IMR-90 (cell line): ENCODE data around the gene CTF1. TPM values are rescaled to one million over a fixed set of nuclear protein-coding genes. Genes with fewer than 3 reads are reported as not detected.
A peak's percentile ranks its signal among the peaks of the same experiment; 100 is the strongest.

ENCODE experiments used
- ATAC-seq: fragments of 200-7000 bp; cut with Tn5 transposase; 2 replicates; pipeline ENCODE4 v1.9.1; 2020; ENCODE audit warnings: low read depth, mild to moderate bottlenecking, moderate library complexity
- BruUV-seq: library from RNA; stranded (reverse); fragments of 400-500 nt; replicated peaks from 2 replicates; lab custom pipeline; 2021; lab: Mats Ljungman, UMichigan
- CTCF ChIA-PET: fragments of 300-600 bp; formaldehyde crosslinking; extraction: SDS; loops from one replicate; lab custom pipeline; 2021; ENCODE audit warnings: antibody characterized with exemption; lab: Yijun Ruan, JAX
- POLR2A ChIA-PET: fragments of 300-600 bp; sonication (Branson Sonifier 250); formaldehyde crosslinking; loops from one replicate; lab custom pipeline; 2022; ENCODE audit warnings: antibody characterized with exemption; ENCODE audit not compliant: unreplicated experiment; lab: Charles Lee
- DNase-seq: peaks from one replicate; pipeline ENCODE4 v3.0.0; 2013
- H2AFZ ChIP-seq: replicated peaks from 2 replicates; pipeline ENCODE3; 2013; ENCODE audit warnings: low read length, mild to moderate bottlenecking; ENCODE audit not compliant: poor library complexity
- H2AK5ac ChIP-seq: 2 replicates; pipeline ENCODE4 v1.6.1; 2013; ENCODE audit warnings: low read depth, low read length, inconsistent platforms
- H2AK9ac ChIP-seq: replicated peaks from 2 replicates; pipeline ENCODE3; 2013; ENCODE audit warnings: mild to moderate bottlenecking, low read depth, low read length, moderate library complexity; ENCODE audit not compliant: poor library complexity
- H2BK120ac ChIP-seq: 2 replicates; pipeline ENCODE4 v1.6.1; 2013; ENCODE audit warnings: low read depth, low read length, inconsistent platforms
- H2BK15ac ChIP-seq: 3 replicates; pipeline ENCODE4 v1.6.1; 2013; ENCODE audit warnings: low read depth, low read length, inconsistent platforms
- H2BK20ac ChIP-seq: 2 replicates; pipeline ENCODE4 v1.6.1; 2013; ENCODE audit warnings: low read depth, mild to moderate bottlenecking, inconsistent platforms, low read length, moderate library complexity
- H2BK5ac ChIP-seq: 2 replicates; pipeline ENCODE4 v1.6.1; 2013; ENCODE audit warnings: mild to moderate bottlenecking, low read depth, low read length, inconsistent platforms; ENCODE audit not compliant: poor library complexity, severe bottlenecking
- H3K14ac ChIP-seq: replicated peaks from 2 replicates; pipeline ENCODE4 v1.6.1; 2013; ENCODE audit warnings: low read depth, low read length, inconsistent platforms
- H3K18ac ChIP-seq: 2 replicates; pipeline ENCODE4 v1.6.1; 2013; ENCODE audit warnings: low read depth, low read length, control low read depth
- H3K23ac ChIP-seq: 2 replicates; pipeline ENCODE4 v1.6.1; 2013; ENCODE audit warnings: low read depth, low read length, inconsistent platforms
- H3K27ac ChIP-seq: 2 replicates; pipeline ENCODE4 v1.5.1; 2013; ENCODE audit warnings: mild to moderate bottlenecking, control low read depth, low read length; ENCODE audit not compliant: insufficient read depth
- H3K27me3 ChIP-seq: 2 replicates; pipeline ENCODE4 v1.6.1; 2013; ENCODE audit warnings: low read length; ENCODE audit not compliant: control insufficient read depth, insufficient read depth
- H3K36me3 ChIP-seq: 2 replicates; pipeline ENCODE4 v1.6.1; 2013; ENCODE audit warnings: low read length, mixed read lengths; ENCODE audit not compliant: control insufficient read depth, insufficient read depth
- H3K4ac ChIP-seq: 2 replicates; pipeline ENCODE4 v1.6.1; 2013; ENCODE audit warnings: low read depth, low read length, inconsistent platforms
- H3K4me1 ChIP-seq: 2 replicates; pipeline ENCODE4 v1.6.1; 2013; ENCODE audit warnings: low read length, mixed read lengths; ENCODE audit not compliant: control insufficient read depth, insufficient read depth
- H3K4me2 ChIP-seq: 2 replicates; pipeline ENCODE4 v1.6.1; 2013; ENCODE audit warnings: low read depth, mild to moderate bottlenecking, control low read depth, low read length, moderate library complexity
- H3K4me3 ChIP-seq: 2 replicates; pipeline ENCODE4 v1.5.1; 2013; ENCODE audit warnings: low read depth, mild to moderate bottlenecking, control low read depth, low read length, moderate library complexity; ENCODE audit not compliant: insufficient read depth
- H3K56ac ChIP-seq: 2 replicates; pipeline ENCODE4 v1.6.1; 2013; ENCODE audit warnings: low read length, inconsistent platforms; ENCODE audit not compliant: insufficient read depth; ENCODE audit errors: extremely low read depth
- H3K79me1 ChIP-seq, 2 experiments: 2 replicates each; pipeline ENCODE4 v1.6.1; 2013; ENCODE audit warnings: low read length in 2 of 2, inconsistent platforms in 1 of 2, low read depth in 1 of 2
- H3K9ac ChIP-seq: 2 replicates; pipeline ENCODE4 v1.6.1; 2013; ENCODE audit warnings: low read depth, low read length, control low read depth
- H3K9me1 ChIP-seq: 2 replicates; pipeline ENCODE4 v1.6.1; 2013; ENCODE audit warnings: low read length, inconsistent platforms; ENCODE audit not compliant: insufficient read depth
- H3K9me3 ChIP-seq: 2 replicates; pipeline ENCODE4 v1.6.1; 2013; ENCODE audit warnings: low read length; ENCODE audit not compliant: control insufficient read depth, insufficient read depth
- H4K20me1 ChIP-seq: 2 replicates; pipeline ENCODE4 v1.6.1; 2013; ENCODE audit warnings: low read length, inconsistent platforms; ENCODE audit not compliant: insufficient read depth
- H4K5ac ChIP-seq: 2 replicates; pipeline ENCODE4 v1.6.1; 2013; ENCODE audit warnings: mild to moderate bottlenecking, low read depth, low read length, control low read depth
- H4K8ac ChIP-seq, 2 experiments: 2 replicates each; pipeline ENCODE4 v1.6.1; 2013; ENCODE audit warnings: low read depth in 2 of 2, low read length in 2 of 2, control low read depth in 1 of 2, inconsistent platforms in 1 of 2
- H4K91ac ChIP-seq: 2 replicates; pipeline ENCODE4 v1.6.1; 2013; ENCODE audit warnings: low read depth, low read length, inconsistent platforms; ENCODE audit not compliant: insufficient read depth
- BHLHE40 ChIP-seq: fragments of 150-350 bp; IDR thresholded peaks from 2 replicates; pipeline ENCODE4 v1.6.1; 2016; ENCODE audit warnings: mild to moderate bottlenecking, low read depth, low read length
- CHD1 ChIP-seq: IDR thresholded peaks from 2 replicates; pipeline ENCODE4 v1.6.1; 2012; ENCODE audit warnings: low read depth, low read length, improper control_type of control experiment
- CTCF ChIP-seq: conservative IDR thresholded peaks from 2 replicates; pipeline ENCODE4 v1.5.1; 2012; ENCODE audit warnings: mild to moderate bottlenecking, low read depth, low read length, improper control_type of control experiment
- MAFK ChIP-seq: IDR thresholded peaks from 2 replicates; pipeline ENCODE4 v1.6.1; 2012; ENCODE audit warnings: low read depth, low read length, improper control_type of control experiment
- MAZ ChIP-seq: IDR thresholded peaks from 2 replicates; pipeline ENCODE4 v1.6.1; 2012; ENCODE audit warnings: low read depth, mild to moderate bottlenecking, low read length, improper control_type of control experiment, moderate library complexity, borderline replicate concordance
- MXI1 ChIP-seq: IDR thresholded peaks from 2 replicates; pipeline ENCODE4 v1.6.1; 2012; ENCODE audit warnings: low read depth, mild to moderate bottlenecking, low read length, moderate library complexity, borderline replicate concordance
- RCOR1 ChIP-seq: IDR thresholded peaks from 2 replicates; pipeline ENCODE4 v1.6.1; 2012; ENCODE audit warnings: mild to moderate bottlenecking, low read length, improper control_type of control experiment; ENCODE audit not compliant: insufficient replicate concordance
- RFX5 ChIP-seq: IDR thresholded peaks from 2 replicates; pipeline ENCODE4 v1.8.0; 2012; ENCODE audit warnings: low read depth, mild to moderate bottlenecking, low read length, moderate library complexity
- WGBS, 2 experiments: methylation state at CpG; one replicate each; pipeline versions ENCODE4 v1.1.5 to v1.1.7; 2013; ENCODE audit warnings: missing lambda C conversion rate in 2 of 2; ENCODE audit not compliant: insufficient read length in 1 of 2; ENCODE audit errors: extremely low coverage in 2 of 2; 5-methylcytosine and 5-hydroxymethylcytosine counted together
- dilution Hi-C: fragments of 300-500 bp; cut with HindIII; formaldehyde crosslinking; loops from one replicate; pipeline ENCODE4 v1.14.3; 2018; ENCODE audit warnings: low sequenced_read_pairs; ENCODE audit not compliant: unreplicated experiment
- in situ Hi-C: fragments of 300-500 bp; cut with MboI; formaldehyde crosslinking; loops from 3 replicates; pipeline ENCODE4 v1.14.3; 2019; ENCODE audit warnings: low sequenced_read_pairs, inconsistent platforms, mixed read lengths
- intact Hi-C: fragments of 100-400 bp; cut with micrococcal nuclease; formaldehyde crosslinking; loops from 2 replicates; pipeline ENCODE4 v1.10.0; 2022
- polyA plus RNA-seq, 3 experiments: library from polyadenylated mRNA; depleted of rRNA; stranded (reverse); fragments of >200 nt; gene quantifications; 2 replicates each; pipeline ENCODE4 v1.2.3, GENCODE V29; 2012; ENCODE audit warnings: low replicate concordance in 1 of 3
- total RNA-seq: library from RNA; depleted of rRNA; stranded (reverse); fragments of >200 nt; gene quantifications from 2 replicates; pipeline ENCODE4 v1.2.3, GENCODE V29; 2012

Gene CTF1
- total and polyA plus RNA-seq, 2 of the 4 experiments (the other 2 are of a cell fraction) = 0.18 to 12.9 TPM

- DNase-seq = no peak
- H3K14ac ChIP-seq = no peak overlapping the region
- H3K56ac ChIP-seq = no peak overlapping the region
- POLR2A ChIA-PET = no interaction called here
- H3K27ac ChIP-seq = no peak overlapping the region
- ATAC-seq = no peak
- in situ Hi-C loops = no loop called here
- peaks cover 27 to 42% of the 10 kb centered on the region in 2 experiments for H3K79me1 ChIP-seq
- no peak overlapping the region for H3K4ac ChIP-seq
- H3K18ac ChIP-seq = no peak overlapping the region
- no peak overlapping the region for H2BK120ac ChIP-seq
- H2AFZ ChIP-seq = no peak overlapping the region
- no peak overlapping the region for H3K4me2 ChIP-seq
- peaks cover 6% of the 10 kb centered on the region for H3K4me1 ChIP-seq
- H4K5ac ChIP-seq = no peak overlapping the region
- intact Hi-C loops = no loop called here
- H3K27me3 ChIP-seq = no peaks in the 10 kb centered on the region
- CTCF ChIA-PET = interaction anchor here (0.6 kb wide), 1 partner anchor 93 kb away, joined by 3 read pairs; no protein-coding TSS in a partner anchor
- H2BK5ac ChIP-seq = no peak overlapping the region
- peaks cover 17% of the 10 kb centered on the region for H4K20me1 ChIP-seq
- H3K9me3 ChIP-seq = no peaks in the 10 kb centered on the region
- no peak overlapping the region for H2BK20ac ChIP-seq
- no peak for TF ChIP-seq MXI1
- no peak for TF ChIP-seq CTCF
- TF ChIP-seq RCOR1 = no peak
- no peak for TF ChIP-seq RFX5
- no peak for TF ChIP-seq CHD1
- TF ChIP-seq BHLHE40 = no peak
- no peak for TF ChIP-seq MAFK
- no peak for TF ChIP-seq MAZ
- 84% methylated on average over 4 of the region's 5 CpGs; no CpG with 5 or more reads in 1 of the 2 experiments for WGBS, 2 experiments
- no peak overlapping the region for H3K9ac ChIP-seq
- H3K4me3 ChIP-seq = no peak overlapping the region
- dilution Hi-C loops = no loop called here
- H3K36me3 ChIP-seq = peaks cover 45% of the 10 kb centered on the region
- peak overlapping the region; percentile 45 for H2AK9ac ChIP-seq
- H3K9me1 ChIP-seq = peaks cover 5% of the 10 kb centered on the region; the same call in 1 of the 2 replicates
- H2BK15ac ChIP-seq = no peak overlapping the region
- BruUV-seq = no TSS peak
- H4K91ac ChIP-seq = no peak overlapping the region
- no peak overlapping the region for H2AK5ac ChIP-seq
- H4K8ac ChIP-seq = no peak overlapping the region
- no peak overlapping the region for H3K23ac ChIP-seq
Observed at GRCh38 chr16:30937692-30938091, 41.3 kb downstream of the CTF1 start.
